ENCODE data around the gene HACD3. TPM values are rescaled to one million over a fixed set of nuclear protein-coding genes. Genes with fewer than 3 reads are reported as not detected.
"Not testable (repeated sequence)": the region's sequence is repeated elsewhere in the genome, so short reads cannot be mapped to it uniquely, and the experiment has no call there.

HACD3 gene
- total and polyA plus RNA-seq, 11 donors = 3.2 to 16.7 (median 9.8) TPM

DNA sequence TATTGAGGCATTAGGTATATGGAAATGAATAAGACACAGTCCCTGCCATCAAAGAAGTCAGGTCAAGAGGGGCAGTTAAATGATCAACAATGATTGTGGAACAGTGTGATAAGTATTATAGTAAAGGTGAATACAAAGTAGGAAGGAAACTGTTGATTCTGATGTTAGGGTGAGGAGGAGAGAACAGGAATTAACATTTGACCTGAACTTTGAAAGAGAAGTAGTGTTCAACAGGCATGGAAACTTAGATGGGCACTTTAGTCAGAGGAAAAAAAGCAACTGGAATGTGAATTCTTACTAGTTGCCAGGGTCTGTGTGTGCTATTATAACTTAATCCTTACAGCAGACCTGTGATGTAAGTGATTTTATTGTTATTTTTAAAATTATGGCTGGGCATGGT, 17.6 kb downstream of the HACD3 start:
- intact Hi-C loops (cut with DNase I) = no loop called here
- Histone ChIP-seq H3K27me3 (no peaks in the 10 kb centered on the region), H3K4me1 (peaks cover 0 to 12% (median 0%) of the 10 kb centered on the region in 12 donors), H3K4me3 (no peak overlapping the region), H3K36me3 (peaks cover 0 to 5% (median 0%) of the 10 kb centered on the region in 9 donors), H3K27ac (no peak overlapping the region), H3K9me3 (no peaks in the 10 kb centered on the region)
- ATAC-seq (no peak), DNase-seq (no peak)
- TF ChIP-seq, protein P1, sequence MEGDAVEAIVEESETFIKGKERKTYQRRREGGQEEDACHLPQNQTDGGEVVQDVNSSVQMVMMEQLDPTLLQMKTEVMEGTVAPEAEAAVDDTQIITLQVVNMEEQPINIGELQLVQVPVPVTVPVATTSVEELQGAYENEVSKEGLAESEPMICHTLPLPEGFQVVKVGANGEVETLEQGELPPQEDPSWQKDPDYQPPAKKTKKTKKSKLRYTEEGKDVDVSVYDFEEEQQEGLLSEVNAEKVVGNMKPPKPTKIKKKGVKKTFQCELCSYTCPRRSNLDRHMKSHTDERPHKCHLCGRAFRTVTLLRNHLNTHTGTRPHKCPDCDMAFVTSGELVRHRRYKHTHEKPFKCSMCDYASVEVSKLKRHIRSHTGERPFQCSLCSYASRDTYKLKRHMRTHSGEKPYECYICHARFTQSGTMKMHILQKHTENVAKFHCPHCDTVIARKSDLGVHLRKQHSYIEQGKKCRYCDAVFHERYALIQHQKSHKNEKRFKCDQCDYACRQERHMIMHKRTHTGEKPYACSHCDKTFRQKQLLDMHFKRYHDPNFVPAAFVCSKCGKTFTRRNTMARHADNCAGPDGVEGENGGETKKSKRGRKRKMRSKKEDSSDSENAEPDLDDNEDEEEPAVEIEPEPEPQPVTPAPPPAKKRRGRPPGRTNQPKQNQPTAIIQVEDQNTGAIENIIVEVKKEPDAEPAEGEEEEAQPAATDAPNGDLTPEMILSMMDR (IDR thresholded peaks at IDR 0.05) = no peak
- TF ChIP-seq POLR2A (IDR thresholded peaks at IDR 0.05) = no peak

DNA sequence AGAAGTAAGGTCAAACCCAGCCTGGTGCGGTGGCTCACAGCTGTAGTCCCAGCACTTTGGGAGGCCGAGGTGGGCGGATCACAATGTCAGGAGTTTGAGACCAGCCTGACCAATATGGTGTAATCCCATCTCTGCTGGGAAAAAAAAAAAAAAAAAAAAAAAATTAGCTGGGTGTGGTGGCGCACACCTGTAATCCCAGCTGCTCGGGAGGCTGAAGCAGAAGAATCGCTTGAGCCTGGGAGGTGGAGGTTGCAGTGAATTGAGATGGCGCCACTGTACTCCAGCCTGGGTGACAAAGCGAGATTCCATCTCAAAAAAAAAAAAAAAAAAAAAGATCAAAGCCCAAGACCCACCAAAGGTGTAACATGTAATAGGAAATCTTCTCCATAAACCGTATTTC, 19.0 kb downstream of the HACD3 start:
- DNase-seq; H3K4me3 ChIP-seq; intact Hi-C loops (cut with DNase I); ATAC-seq; H3K27ac ChIP-seq; H3K9me3 ChIP-seq; H3K27me3 ChIP-seq: not testable (repeated sequence)
- Histone ChIP-seq H3K4me1 (peaks cover 0 to 12% (median 0%) of the 10 kb centered on the region in 12 donors), H3K36me3 (peaks cover 0 to 16% (median 0%) of the 10 kb centered on the region in 9 donors)
- WGBS, 4 donors = 95 to 98% (median 98%) methylated on average over 9 of the region's 9 CpGs

DNA sequence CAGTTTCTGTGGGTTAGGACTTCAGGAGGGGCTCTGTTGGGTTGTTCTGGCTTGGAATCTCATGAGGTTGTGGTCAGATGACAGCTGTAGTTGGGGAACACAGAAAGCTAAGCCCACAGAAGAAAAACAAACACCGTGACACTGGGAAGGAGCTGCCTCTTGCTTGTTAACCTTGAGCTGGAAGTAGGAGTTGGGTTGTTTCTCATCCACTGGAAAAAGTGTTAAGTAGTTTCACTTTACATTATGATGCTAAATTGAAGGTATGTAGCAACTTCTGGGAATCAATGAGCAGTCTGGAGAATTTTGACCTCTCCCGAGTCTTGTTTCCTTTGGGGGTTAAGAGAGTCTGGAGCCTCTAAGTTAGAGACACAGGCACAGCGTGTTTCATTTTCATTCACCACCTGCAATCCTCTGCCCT, 20.4 kb downstream of the HACD3 start:
- DNase-seq (no peak), ATAC-seq (no peak)
- intact Hi-C loops (cut with DNase I) = no loop called here
- Histone ChIP-seq H3K9me3 (no peaks in the 10 kb centered on the region), H3K36me3 (peaks cover 0 to 27% (median 8%) of the 10 kb centered on the region in 9 donors), H3K4me1 (peaks cover 0 to 12% (median 0%) of the 10 kb centered on the region in 12 donors), H3K27ac (no peak overlapping the region), H3K4me3 (no peak overlapping the region), H3K27me3 (no peaks in the 10 kb centered on the region)
- WGBS, 4 donors = 56 to 85% (median 83%) methylated on average over 3 of the region's 3 CpGs
- TF ChIP-seq, protein P1 (IDR thresholded peaks at IDR 0.05) = no peak
- no peak for TF ChIP-seq POLR2A (IDR thresholded peaks at IDR 0.05)

DNA sequence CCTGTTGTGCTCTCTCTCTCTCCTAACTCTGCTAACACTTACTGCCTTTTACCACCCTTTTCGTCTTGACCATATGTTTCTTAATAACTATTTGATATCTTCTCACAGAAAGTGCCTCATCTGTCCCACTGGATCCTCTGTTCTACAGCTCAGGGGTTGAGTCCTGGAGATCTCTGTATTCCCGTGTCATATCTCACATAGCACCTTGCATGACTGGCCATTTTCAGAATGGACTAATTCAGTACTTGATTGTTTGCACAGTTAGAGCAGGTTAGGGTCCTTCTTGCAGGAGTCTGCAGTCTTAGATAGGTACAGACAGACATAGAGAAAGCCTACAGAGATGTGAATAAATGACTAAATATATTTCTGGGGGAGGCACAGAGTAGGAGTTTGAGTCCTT, 20.9 kb downstream of the HACD3 start:
- no peak for DNase-seq

DNA sequence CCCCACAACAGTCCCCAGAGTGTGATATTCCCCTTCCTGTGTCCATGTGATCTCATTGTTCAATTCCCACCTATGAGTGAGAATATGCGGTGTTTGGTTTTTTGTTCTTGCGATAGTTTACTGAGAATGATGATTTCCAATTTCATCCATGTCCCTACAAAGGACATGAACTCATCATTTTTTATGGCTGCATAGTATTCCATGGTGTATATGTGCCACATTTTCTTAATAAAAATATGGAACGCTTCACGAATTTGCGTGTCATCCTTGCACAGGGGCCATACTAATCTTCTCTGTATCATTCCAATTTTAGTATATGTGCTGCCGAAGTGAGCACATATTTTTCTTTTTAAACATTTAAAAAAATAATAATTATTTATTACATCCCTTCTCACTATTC, 22.6 kb downstream of the HACD3 start:
- H3K27ac ChIP-seq; intact Hi-C loops (cut with DNase I); DNase-seq; H3K9me3 ChIP-seq; H3K27me3 ChIP-seq; ATAC-seq; H3K4me3 ChIP-seq: not testable (repeated sequence)
- Histone ChIP-seq H3K36me3 (peaks cover 0 to 44% (median 20%) of the 10 kb centered on the region in 9 donors), H3K4me1 (peaks cover 0 to 12% (median 0%) of the 10 kb centered on the region in 12 donors)
- 97 to 99% (median 98%) methylated on average over 4 to 5 of the region's 6 CpGs for WGBS, 4 donors

More for the DNA sequence above, 20.9 kb downstream of the HACD3 start:
- H3K4me1 ChIP-seq = peaks cover 0 to 12% (median 0%) of the 10 kb centered on the region in 12 donors
- peaks cover 0 to 29% (median 13%) of the 10 kb centered on the region in 9 donors for H3K36me3 ChIP-seq
- intact Hi-C loops (cut with DNase I) = no loop called here
- no peak overlapping the region for H3K27ac ChIP-seq
- no peaks in the 10 kb centered on the region for H3K9me3 ChIP-seq
- TF ChIP-seq POLR2A (IDR thresholded peaks at IDR 0.05) = no peak
- no peak overlapping the region for H3K4me3 ChIP-seq
- ATAC-seq = no peak
- H3K27me3 ChIP-seq = no peaks in the 10 kb centered on the region
- 69 to 78% (median 76%) methylated on average over 2 of the region's 2 CpGs for WGBS, 4 donors

DNA sequence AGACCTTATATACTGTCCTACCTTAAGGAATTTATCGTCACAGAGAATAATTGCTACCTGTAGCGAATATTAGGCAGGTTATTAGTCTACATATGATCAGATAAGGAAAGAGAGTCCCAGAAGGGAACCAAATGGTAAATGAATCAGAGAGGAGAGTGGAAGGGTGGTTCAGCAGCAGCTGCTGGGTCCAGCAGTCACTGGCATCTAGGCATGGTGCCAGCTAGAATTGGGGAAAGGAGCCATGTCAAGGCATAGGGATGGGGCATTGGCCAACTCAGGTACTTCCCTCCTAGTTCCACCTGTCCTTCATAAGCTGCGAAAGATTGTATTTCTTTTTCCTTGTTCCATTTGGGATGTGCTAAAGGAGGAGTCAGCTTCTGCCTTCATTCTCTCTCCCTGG, 23.4 kb downstream of the HACD3 start:
- no peak for ATAC-seq
- Histone ChIP-seq H3K4me1 (peaks cover 0 to 12% (median 0%) of the 10 kb centered on the region in 12 donors), H3K4me3 (no peak overlapping the region), H3K27ac (no peak overlapping the region), H3K27me3 (no peaks in the 10 kb centered on the region), H3K9me3 (no peaks in the 10 kb centered on the region), H3K36me3 (peaks cover 0 to 53% (median 28%) of the 10 kb centered on the region in 9 donors)
- DNase-seq = no peak
- TF ChIP-seq POLR2A (IDR thresholded peaks at IDR 0.05) = no peak
- TF ChIP-seq, protein P1 (IDR thresholded peaks at IDR 0.05) = no peak
- WGBS, 4 donors = 95 to 98% (median 97%) methylated on average over 3 of the region's 3 CpGs
- intact Hi-C loops (cut with DNase I) = no loop called here
